HCT116 (cell line): ENCODE results near the gene TPMT. TPM values are rescaled to one million over a fixed set of nuclear protein-coding genes. Genes with fewer than 3 reads are reported as not detected.

Source experiments
- ATAC-seq: fragments of 200-7000 bp; cut with Tn5 transposase; 2 replicates; pipeline ENCODE4 v1.9.1; 2020; ENCODE audit warnings: mild to moderate bottlenecking, moderate library complexity
- BruUV-seq: library from RNA; stranded (reverse); fragments of 400-500 nt; replicated peaks from 2 replicates; lab custom pipeline; 2021; lab: Mats Ljungman, UMichigan
- CTCF ChIA-PET: fragments of 300-600 bp; sonication (Branson Sonifier 250); formaldehyde crosslinking; loops from one replicate; lab custom pipeline; 2021; ENCODE audit warnings: antibody characterized with exemption; lab: Charles Lee
- POLR2A ChIA-PET: fragments of 300-600, 350-600 bp; sonication (Branson Sonifier 250); formaldehyde crosslinking; loops from one replicate; lab custom pipeline; 2021; ENCODE audit warnings: antibody characterized with exemption; lab: Charles Lee
- RAD21 ChIA-PET, 2 experiments: fragments of 300-600 bp; sonication (Branson Sonifier 250); formaldehyde crosslinking; loops; one replicate each; lab custom pipeline; 2023; ENCODE audit warnings: low total read pairs in 2 of 2; ENCODE audit not compliant: uncharacterized antibody in 2 of 2, unreplicated experiment in 2 of 2, low non-redundant PET in 1 of 2; lab: Charles Lee
- DNase-seq: peaks from one replicate; pipeline ENCODE4 v3.0.0-alpha.2; 2010; ENCODE audit warnings: low read depth, low spot score
- H2AFZ ChIP-seq: fragments of 200-600 bp; shearing (Covaris generic), sonication (generic); 2 replicates; pipeline ENCODE4 v1.6.1; 2017; ENCODE audit warnings: low read depth, mixed run types, mixed read lengths, antibody characterized with exemption, low read length; ENCODE audit not compliant: poor library complexity, severe bottlenecking
- H3K27ac ChIP-seq: 2 replicates; pipeline ENCODE4 v1.5.1; 2012; ENCODE audit warnings: low read depth, low read length
- H3K27me3 ChIP-seq: fragments of 200-600 bp; sonication (generic); 2 replicates; pipeline ENCODE4 v1.6.1; 2016; ENCODE audit warnings: mixed run types, low read length, mixed read lengths; ENCODE audit not compliant: insufficient read depth
- H3K36me3 ChIP-seq, 2 experiments: fragments of 200-500 bp in 1 of 2; fragments of 200-600 bp in 1 of 2; sonication (Bioruptor generic) in 1 of 2; sonication (generic) in 1 of 2; 2 replicates each; pipeline versions ENCODE4 v1.5.1 to v1.6.1; 2014 to 2016; ENCODE audit warnings: low read length in 2 of 2, inconsistent platforms in 1 of 2, mixed read lengths in 1 of 2, mixed run types in 1 of 2; ENCODE audit not compliant: insufficient read depth in 2 of 2, control insufficient read depth in 1 of 2
- H3K4me1 ChIP-seq, 2 experiments: fragments of 200-600 bp in 1 of 2; sonication (generic) in 1 of 2; 2 replicates each; pipeline versions ENCODE4 v1.5.1 to v1.6.1; 2012 to 2017; ENCODE audit warnings: low read length in 2 of 2, inconsistent platforms in 1 of 2, mild to moderate bottlenecking in 1 of 2, mixed read lengths in 1 of 2, mixed run types in 1 of 2, moderate library complexity in 1 of 2; ENCODE audit not compliant: insufficient read depth in 2 of 2, control insufficient read depth in 1 of 2
- H3K4me2 ChIP-seq: fragments of 200-600 bp; sonication (generic); 2 replicates; pipeline ENCODE4 v1.6.1; 2017; ENCODE audit warnings: mixed run types, low read length, mixed read lengths
- H3K4me3 ChIP-seq, 2 experiments: fragments of 200-600 bp in 1 of 2; sonication (generic) in 1 of 2; replicated peaks in 1 of 2; 2 replicates each; pipeline ENCODE4 v1.5.1; 2011 to 2016; ENCODE audit warnings: low read length in 2 of 2, control low read depth in 1 of 2, low read depth in 1 of 2, mild to moderate bottlenecking in 1 of 2, mixed read lengths in 1 of 2, mixed run types in 1 of 2
- H3K79me2 ChIP-seq: fragments of 200-600 bp; sonication (generic); 2 replicates; pipeline ENCODE4 v1.6.1; 2017; ENCODE audit warnings: mild to moderate bottlenecking, mixed run types, low read length, moderate library complexity, mixed read lengths; ENCODE audit not compliant: insufficient read depth
- H3K9ac ChIP-seq: fragments of 200-600 bp; sonication (generic); 2 replicates; pipeline ENCODE4 v1.6.1; 2016; ENCODE audit warnings: low read length, mixed read lengths
- H3K9me2 ChIP-seq: fragments of 200-600 bp; sonication (generic), shearing (Covaris generic); 2 replicates; pipeline ENCODE4 v1.6.1; 2017; ENCODE audit warnings: mixed run types, mild to moderate bottlenecking, moderate library complexity; ENCODE audit not compliant: insufficient read depth
- H3K9me3 ChIP-seq, 2 experiments: fragments of 200-500 bp in 1 of 2; fragments of 200-600 bp in 1 of 2; sonication (Bioruptor generic) in 1 of 2; sonication (generic) in 1 of 2; 2 replicates each; pipeline ENCODE4 v1.6.1; 2014 to 2017; ENCODE audit warnings: low read length in 2 of 2, mixed read lengths in 2 of 2, inconsistent platforms in 1 of 2, low read depth in 1 of 2, mild to moderate bottlenecking in 1 of 2, mixed run types in 1 of 2, moderate library complexity in 1 of 2; ENCODE audit not compliant: control insufficient read depth in 1 of 2, insufficient read depth in 1 of 2
- H4K20me1 ChIP-seq: fragments of 200-600 bp; sonication (generic), shearing (Covaris generic); 2 replicates; pipeline ENCODE4 v1.6.1; 2017; ENCODE audit warnings: mixed run types, mild to moderate bottlenecking, moderate library complexity; ENCODE audit not compliant: insufficient read depth
- CEBPB ChIP-seq: IDR thresholded peaks from 2 replicates; pipeline ENCODE4 v1.6.1; 2012; ENCODE audit warnings: low read depth
- ELF1 ChIP-seq: IDR thresholded peaks from 2 replicates; pipeline ENCODE4 v1.6.1; 2012; ENCODE audit warnings: low read depth, borderline replicate concordance
- EZH2 ChIP-seq: fragments of 200-600 bp; sonication (generic); IDR thresholded peaks from 2 replicates; pipeline ENCODE4 v1.6.1; 2017; ENCODE audit warnings: antibody characterized with exemption, mixed run types
- FOSL1 ChIP-seq: IDR thresholded peaks from 2 replicates; pipeline ENCODE4 v1.6.1; 2012; ENCODE audit warnings: low read depth
- JUND ChIP-seq: IDR thresholded peaks from 2 replicates; pipeline ENCODE4 v1.6.1; 2012
- POLR2A ChIP-seq: IDR thresholded peaks from 2 replicates; pipeline ENCODE4 v1.7.0; 2011; ENCODE audit warnings: borderline replicate concordance; ENCODE audit not compliant: insufficient read depth, insufficient read length; ENCODE audit errors: extremely low read depth
- POLR2AphosphoS5 ChIP-seq: IDR thresholded peaks from 2 replicates; pipeline ENCODE4 v1.6.1; 2011; ENCODE audit warnings: mild to moderate bottlenecking, low read depth, low read length, moderate library complexity
- SP1 ChIP-seq: IDR thresholded peaks from 2 replicates; pipeline ENCODE4 v1.6.1; 2012; ENCODE audit warnings: low read depth
- TCF7L2 ChIP-seq: IDR thresholded peaks from 2 replicates; pipeline ENCODE4 v1.7.0; 2011; ENCODE audit warnings: borderline replicate concordance, inconsistent platforms; ENCODE audit not compliant: insufficient read depth, insufficient read length; ENCODE audit errors: extremely low read depth
- YY1 ChIP-seq: IDR thresholded peaks from 2 replicates; pipeline ENCODE4 v1.6.1; 2011; ENCODE audit warnings: low read length, low read depth, moderate library complexity, mild to moderate bottlenecking; ENCODE audit not compliant: insufficient replicate concordance; ENCODE audit errors: extremely low read depth
- ZBTB33 ChIP-seq: IDR thresholded peaks from 2 replicates; pipeline ENCODE4 v1.6.1; 2011; ENCODE audit warnings: mild to moderate bottlenecking, low read length, moderate library complexity; ENCODE audit not compliant: insufficient replicate concordance; ENCODE audit errors: extremely low read depth
- ZFX ChIP-seq: fragments of 450-650 bp; IDR thresholded peaks from 2 replicates; pipeline ENCODE4 v1.6.1; 2017
- intact Hi-C: fragments of 100-400 bp; cut with micrococcal nuclease; formaldehyde crosslinking; loops from 2 replicates; pipeline ENCODE4 v1.10.0; 2022
- total RNA-seq: library from RNA; stranded (reverse); gene quantifications from one replicate; pipeline ENCODE4 v1.2.1, GENCODE V29; 2021; ENCODE audit not compliant: unreplicated experiment
- TF ChIP-seq, protein P1 (sequence below), 3 experiments: fragments of 200-600 bp in 1 of 3; sonication (generic) in 1 of 3; IDR thresholded peaks in 2 of 3; conservative IDR thresholded peaks in 1 of 3; 2 replicates each; pipeline ENCODE4 v1.5.1; 2012 to 2017; ENCODE audit warnings: low read depth in 2 of 3, low read length in 2 of 3, antibody characterized with exemption in 1 of 3, borderline replicate concordance in 1 of 3, control low read depth in 1 of 3, mild to moderate bottlenecking in 1 of 3, mixed read lengths in 1 of 3, mixed run types in 1 of 3, moderate library complexity in 1 of 3; ENCODE audit not compliant: insufficient read depth in 1 of 3
- TF ChIP-seq, protein P2 (sequence below): IDR thresholded peaks from 2 replicates; pipeline ENCODE4 v1.6.1; 2012

Gene TPMT
- total RNA-seq, 1 experiment from 2014 or later = 10.1 TPM

- no peak for DNase-seq
- H3K27ac ChIP-seq = no peak overlapping the region
- no peak for ATAC-seq
- CTCF ChIA-PET = no interaction called here
- no peak for TF ChIP-seq POLR2A
- TF ChIP-seq JUND = no peak
- TF ChIP-seq, protein P1, sequence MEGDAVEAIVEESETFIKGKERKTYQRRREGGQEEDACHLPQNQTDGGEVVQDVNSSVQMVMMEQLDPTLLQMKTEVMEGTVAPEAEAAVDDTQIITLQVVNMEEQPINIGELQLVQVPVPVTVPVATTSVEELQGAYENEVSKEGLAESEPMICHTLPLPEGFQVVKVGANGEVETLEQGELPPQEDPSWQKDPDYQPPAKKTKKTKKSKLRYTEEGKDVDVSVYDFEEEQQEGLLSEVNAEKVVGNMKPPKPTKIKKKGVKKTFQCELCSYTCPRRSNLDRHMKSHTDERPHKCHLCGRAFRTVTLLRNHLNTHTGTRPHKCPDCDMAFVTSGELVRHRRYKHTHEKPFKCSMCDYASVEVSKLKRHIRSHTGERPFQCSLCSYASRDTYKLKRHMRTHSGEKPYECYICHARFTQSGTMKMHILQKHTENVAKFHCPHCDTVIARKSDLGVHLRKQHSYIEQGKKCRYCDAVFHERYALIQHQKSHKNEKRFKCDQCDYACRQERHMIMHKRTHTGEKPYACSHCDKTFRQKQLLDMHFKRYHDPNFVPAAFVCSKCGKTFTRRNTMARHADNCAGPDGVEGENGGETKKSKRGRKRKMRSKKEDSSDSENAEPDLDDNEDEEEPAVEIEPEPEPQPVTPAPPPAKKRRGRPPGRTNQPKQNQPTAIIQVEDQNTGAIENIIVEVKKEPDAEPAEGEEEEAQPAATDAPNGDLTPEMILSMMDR (IDR thresholded peaks at IDR 0.05 in 2 of 3, conservative IDR thresholded peaks at IDR 0.05 in 1 of 3; ENCODE audit: borderline replicate concordance in 1 of 3, insufficient read depth in 1 of 3, low read depth in 2 of 3, low read length in 2 of 3) = no peak
- TF ChIP-seq, all 23 proteins: peak for 0
- BruUV-seq = no TSS peak
- ChIA-PET POLR2A (no interaction called here), RAD21 (no interaction called here)
- Histone ChIP-seq H4K20me1 (no peaks in the 10 kb centered on the region), H3K4me2 (no peak overlapping the region), H3K79me2 (no peaks in the 10 kb centered on the region), H3K9me2 (no peaks in the 10 kb centered on the region), H3K9me3 (0 out of 4 replicates have a peak, but pooled peaks cover 0 to 3% of the 10 kb centered on the region in 2 experiments), H3K4me3 (no peak overlapping the region), H3K27me3 (no peaks in the 10 kb centered on the region), H3K36me3 (no peaks in the 10 kb centered on the region), H3K9ac (no peak overlapping the region), H2AFZ (no peak overlapping the region), H3K4me1 (no peaks in the 10 kb centered on the region)
- intact Hi-C loops = no loop called here
Observed at GRCh38 chr6:18087396-18088165, 67.3 kb downstream of the TPMT start.

- Histone ChIP-seq H3K9me3 (no peaks in the 10 kb centered on the region), H3K9ac (no peak overlapping the region), H3K79me2 (no peaks in the 10 kb centered on the region), H3K27ac (no peak overlapping the region), H3K4me1 (no peaks in the 10 kb centered on the region), H2AFZ (no peak overlapping the region), H3K4me3 (no peak overlapping the region)
- RAD21 ChIA-PET = no interaction called here
- CTCF ChIA-PET = no interaction called here
- TF ChIP-seq ELF1 (no peak), YY1 (no peak), TCF7L2 (no peak), EZH2 (no peak), POLR2AphosphoS5 (no peak), FOSL1 (no peak), SP1 (no peak), ZFX (no peak), CEBPB (no peak), POLR2A (no peak), ZBTB33 (no peak)
- TF ChIP-seq, protein P2, sequence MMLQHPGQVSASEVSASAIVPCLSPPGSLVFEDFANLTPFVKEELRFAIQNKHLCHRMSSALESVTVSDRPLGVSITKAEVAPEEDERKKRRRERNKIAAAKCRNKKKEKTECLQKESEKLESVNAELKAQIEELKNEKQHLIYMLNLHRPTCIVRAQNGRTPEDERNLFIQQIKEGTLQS = no peak
- TF ChIP-seq, all 23 proteins: peak for 0
- Histone ChIP-seq H3K36me3 (no peaks in the 10 kb centered on the region), H3K4me2 (no peak overlapping the region), H3K9me2 (no peaks in the 10 kb centered on the region), H3K27me3 (no peaks in the 10 kb centered on the region), H4K20me1 (no peaks in the 10 kb centered on the region)
- intact Hi-C loops = no loop called here
- DNase-seq = no peak
- no peak for ATAC-seq
- BruUV-seq = no TSS peak
- POLR2A ChIA-PET = no interaction called here
Observed at GRCh38 chr6:18081025-18081668, 73.7 kb downstream of the TPMT start.
